GM21737 (cell line): ENCODE results near the gene MYL5.
"Not testable (repeated sequence)": the region's sequence is repeated elsewhere in the genome, so short reads cannot be mapped to it uniquely, and the experiment has no call there.

Experiments used
- ATAC-seq: cut with Tn5 transposase; IDR thresholded peaks from one replicate; pipeline ENCODE4 v1.9.1; 2021; ENCODE audit warnings: mild to moderate bottlenecking, moderate library complexity; ENCODE audit not compliant: unreplicated experiment

MYL5 gene

DNA sequence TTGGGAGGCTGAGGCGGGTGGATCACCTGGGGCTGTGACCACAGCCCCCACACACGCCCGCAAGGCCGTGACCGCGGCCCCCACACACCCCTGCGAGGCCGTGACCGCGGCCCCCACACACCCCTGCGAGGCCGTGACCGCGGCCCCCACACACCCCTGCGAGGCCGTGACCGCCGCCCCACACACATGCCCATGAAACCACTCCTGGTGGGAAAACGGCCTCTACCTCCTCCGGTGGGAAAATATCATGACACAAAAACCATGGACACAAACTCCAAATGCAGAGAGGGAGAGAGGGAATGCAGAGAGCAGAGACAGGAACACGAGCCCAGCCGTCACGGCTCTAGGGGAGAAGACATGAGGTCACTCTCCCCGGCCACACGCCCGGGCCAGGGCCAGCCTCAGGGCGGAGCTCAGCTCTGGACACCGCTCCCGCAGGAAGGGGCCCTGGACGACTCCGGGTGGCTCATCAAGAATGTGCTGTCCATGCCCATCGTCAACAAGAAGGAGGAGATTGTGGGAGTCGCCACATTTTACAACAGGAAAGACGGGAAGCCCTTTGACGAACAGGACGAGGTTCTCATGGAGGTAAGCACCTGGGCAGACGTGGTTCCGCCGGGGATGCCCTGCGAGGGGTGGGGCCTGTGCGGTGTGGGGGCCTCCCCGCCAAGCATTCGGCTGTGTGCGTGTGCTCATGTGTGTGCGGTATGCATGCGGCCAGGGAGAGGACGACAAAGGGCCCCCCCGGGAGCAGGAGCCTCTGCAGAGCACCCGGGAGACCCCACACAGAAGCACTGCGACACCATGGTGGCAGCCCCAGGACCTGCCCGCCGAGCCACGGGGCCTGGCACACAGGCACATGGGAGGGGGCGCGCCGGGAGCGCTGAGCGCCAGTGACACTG is 17.7 kb upstream of the MYL5 start:
- ATAC-seq = no peak

DNA sequence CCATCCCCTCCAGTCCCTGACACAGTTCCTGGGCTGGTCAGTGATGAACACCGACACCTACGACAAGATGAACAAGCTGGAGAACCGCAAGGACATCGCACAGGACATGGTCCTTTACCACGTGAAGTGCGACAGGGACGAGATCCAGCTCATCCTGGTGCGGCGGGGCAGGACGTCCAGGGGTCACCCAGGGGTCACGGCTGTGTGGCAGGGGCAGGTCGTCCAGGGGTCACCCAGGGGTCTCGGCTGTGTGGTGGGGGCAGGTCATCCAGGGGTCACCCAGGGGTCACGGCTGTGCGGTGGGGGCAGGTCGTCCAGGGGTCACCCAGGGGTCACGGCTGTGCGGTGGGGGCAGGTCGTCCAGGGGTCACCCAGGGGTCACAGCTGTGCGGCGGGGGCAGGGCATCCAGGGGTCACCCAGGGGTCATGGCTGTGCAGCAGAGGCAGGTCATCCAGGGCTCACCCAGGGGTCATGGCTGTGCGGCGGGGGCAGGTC is 17.0 kb upstream of the MYL5 start:
- no peak for ATAC-seq

GRCh38 chr4:657834-658667 is 16.3 kb upstream of the MYL5 start:
- no peak for ATAC-seq

DNA sequence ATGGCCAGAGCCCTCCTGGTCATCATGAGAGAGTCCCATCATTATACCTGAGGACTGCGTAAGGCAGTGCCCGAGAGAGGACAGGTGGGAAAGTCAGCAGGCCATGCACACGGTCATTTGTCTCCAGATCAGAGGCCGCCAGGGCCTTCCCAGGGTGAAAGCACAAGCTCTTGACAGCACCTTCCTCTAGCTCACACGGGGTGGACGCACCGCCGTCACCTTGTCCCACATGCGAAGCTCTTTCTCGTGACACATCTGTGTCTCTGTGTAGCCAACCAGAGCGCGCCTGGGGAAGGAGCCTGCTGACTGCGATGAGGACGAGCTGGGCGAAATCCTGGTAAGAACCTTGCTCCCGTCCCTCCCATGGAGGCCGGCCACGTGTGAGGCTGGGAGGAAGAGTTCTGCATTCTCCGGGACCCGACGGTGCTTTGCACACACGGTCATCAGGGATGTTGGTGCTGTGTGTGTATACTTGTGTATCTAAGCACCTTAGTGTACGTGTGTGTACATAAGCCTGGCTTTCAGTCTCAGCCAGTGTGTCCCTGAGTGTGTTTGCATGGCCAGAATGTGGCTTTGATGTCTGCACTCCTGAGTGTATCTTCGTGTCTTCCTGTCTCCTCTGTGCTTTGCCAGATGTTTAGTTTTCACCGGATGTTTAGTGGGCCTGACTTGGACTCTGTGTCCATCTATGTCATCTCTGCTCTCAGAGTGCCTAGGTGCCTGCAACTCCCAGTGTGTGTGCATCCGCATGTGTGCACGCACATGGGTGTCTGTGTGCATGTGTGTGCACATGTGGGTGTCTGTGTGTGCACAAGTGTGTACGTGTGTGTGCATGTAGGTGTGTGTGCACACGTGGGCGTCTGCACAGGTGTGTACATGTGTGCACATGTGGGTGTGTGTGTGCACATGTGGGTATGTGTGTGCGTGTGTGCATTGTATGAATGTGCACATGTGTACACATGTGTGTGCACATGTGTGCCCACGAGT is 15.4 kb upstream of the MYL5 start:
- ATAC-seq = no peak

DNA sequence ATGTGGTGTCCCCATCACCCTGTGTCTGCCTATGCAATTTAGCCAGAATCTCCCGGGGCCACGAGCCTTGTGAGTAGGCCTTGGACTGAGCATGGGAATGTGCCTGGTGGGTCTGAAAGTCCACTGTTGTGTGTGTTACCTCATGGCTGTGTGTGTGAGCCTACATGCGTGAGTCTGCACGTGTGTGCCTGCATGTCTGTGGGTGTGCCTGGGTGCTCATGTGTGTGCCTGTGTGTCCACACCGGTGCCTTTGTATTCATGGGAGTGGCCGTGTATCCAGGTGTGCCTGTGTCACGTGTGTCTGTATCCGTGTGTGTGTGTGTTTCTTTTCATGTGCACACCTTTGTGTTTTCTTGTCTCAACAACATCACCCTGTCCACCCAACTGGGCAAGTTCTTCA is 14.5 kb upstream of the MYL5 start:
- ATAC-seq = no peak

DNA sequence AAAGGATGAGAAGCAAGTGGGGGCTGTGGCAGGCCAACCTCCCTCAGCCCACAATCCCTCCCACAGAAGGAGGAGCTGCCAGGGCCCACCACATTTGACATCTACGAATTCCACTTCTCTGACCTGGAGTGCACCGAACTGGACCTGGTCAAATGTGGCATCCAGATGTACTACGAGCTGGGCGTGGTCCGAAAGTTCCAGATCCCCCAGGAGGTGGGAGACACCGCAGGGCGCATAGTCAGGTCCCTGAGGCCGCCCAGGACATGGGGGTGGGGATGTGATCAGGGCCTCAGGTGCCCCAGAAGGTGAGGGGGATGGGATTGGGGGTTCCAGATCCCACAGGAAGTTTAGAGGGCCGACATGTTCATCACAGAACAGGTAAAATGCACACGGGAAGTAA is 13.9 kb upstream of the MYL5 start:
- no peak for ATAC-seq

- ATAC-seq = no peak
Measured at GRCh38 chr4:661231-661630, 13.1 kb upstream of the MYL5 start.

DNA sequence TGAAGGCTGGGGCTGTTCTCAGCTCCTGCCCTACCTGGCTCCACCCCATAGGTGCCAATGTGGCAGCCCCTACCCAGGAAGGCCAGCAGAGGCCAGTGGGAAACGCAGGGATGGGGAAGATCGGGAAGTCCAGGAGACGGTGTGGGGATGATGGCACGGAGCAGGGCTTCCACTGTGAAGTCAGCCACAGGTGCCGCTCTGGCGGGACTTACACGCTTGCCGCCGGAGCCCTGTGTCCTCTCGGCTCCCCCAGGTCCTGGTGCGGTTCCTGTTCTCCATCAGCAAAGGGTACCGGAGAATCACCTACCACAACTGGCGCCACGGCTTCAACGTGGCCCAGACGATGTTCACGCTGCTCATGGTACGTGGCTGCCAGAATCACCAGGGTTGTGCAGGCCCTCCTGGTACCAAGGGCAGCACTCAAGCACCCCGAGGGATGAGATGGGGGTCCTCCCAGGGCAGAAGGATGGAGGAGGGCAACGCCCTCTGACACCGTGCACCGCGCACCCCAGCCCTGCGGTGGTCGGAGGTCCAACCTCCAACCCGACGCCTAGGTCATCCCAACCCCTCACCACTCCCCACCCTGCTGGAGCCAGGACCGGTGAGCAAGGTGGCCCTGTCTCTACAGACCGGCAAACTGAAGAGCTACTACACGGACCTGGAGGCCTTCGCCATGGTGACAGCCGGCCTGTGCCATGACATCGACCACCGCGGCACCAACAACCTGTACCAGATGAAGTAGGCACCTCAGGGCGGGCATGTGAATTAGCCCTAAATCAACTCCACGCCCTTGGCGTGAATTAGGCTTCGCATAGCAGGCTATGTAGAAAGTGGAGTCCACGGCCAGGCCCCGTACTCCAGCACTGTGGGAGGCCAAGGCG is 12.2 kb upstream of the MYL5 start:
- no peak for ATAC-seq

- no peak for ATAC-seq
Measured at GRCh38 chr4:663046-663437, 11.3 kb upstream of the MYL5 start.

DNA sequence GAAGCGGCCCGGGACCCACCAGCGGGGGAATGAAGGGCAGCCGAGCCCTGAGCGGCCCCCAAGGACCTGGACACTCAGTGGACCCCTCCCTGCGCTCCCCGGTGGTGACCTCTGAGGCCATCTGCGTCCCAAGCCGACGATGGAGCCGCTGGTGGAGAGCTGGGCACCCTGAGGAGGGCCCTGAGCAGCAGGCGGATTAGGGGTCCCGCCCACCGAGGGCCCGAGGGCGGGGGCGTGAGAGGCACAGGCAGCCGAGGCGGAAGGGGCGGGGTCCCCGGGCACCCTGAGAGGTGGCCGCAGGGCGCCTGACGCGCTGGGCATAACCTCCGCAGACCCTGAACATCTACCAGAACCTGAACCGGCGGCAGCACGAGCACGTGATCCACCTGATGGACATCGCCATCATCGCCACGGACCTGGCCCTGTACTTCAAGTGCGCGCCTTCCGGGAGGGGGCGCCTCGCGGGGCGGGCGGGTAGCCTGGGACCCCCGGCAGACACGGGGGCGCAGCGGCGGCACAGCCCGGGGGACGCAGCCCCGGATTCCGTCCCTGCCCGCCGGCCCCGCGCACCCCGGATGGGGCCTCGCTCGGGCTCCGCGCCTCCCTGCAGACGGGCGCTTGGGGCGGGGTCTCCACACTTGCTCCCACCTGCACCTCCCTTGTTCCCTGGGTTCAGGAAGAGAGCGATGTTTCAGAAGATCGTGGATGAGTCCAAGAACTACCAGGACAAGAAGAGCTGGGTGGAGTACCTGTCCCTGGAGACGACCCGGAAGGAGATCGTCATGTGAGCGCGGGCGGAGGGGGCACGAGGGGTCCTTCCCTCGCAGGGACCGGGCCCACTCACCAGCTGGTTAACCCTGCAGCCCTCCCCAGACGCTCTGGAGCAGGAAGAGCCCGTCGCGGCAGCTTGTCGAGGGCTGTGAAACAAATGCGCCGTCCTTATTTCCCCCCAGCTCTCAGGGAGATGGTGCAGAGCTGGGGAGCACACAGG is 10.6 kb upstream of the MYL5 start:
- ATAC-seq = peak; percentile 77

- no peak for ATAC-seq
Measured at GRCh38 chr4:664713-665231, 9.6 kb upstream of the MYL5 start.

GRCh38 chr4:665381-665750 is 9.0 kb upstream of the MYL5 start:
- no peak for ATAC-seq

DNA sequence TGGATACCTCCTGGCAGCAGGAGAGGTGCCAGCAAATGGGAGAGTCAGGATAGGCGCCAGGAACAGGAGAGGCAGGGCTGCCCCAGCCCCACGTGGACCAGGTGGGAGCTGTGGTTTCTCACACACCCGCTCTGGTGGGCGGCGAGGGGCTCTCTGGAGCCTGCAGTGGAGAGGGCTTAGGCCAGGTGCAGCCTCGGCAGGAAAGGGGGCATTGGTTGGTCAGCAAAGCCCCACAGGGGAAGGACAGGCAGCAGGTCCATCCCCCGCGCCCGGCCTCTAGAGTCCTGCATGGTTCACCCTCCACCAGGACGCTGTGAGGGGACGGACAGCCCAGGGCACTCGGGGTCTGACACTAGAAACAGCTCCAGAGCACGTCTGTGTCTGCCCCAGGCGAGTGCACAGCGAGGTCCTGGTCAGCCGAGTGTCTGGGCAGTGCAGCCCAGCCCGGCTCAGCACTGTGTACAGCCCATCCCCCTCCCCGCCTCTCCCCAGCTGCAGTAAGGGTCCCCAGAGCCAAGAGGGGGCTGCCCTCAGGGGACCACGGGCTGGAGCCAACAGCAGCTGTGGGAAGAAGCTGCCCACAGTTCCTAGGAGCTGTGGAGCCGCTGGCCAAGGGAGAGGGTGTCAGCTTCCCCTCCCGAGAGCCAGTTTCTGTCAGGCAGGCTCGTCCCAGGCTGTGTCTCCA is 8.4 kb upstream of the MYL5 start:
- ATAC-seq = no peak

DNA sequence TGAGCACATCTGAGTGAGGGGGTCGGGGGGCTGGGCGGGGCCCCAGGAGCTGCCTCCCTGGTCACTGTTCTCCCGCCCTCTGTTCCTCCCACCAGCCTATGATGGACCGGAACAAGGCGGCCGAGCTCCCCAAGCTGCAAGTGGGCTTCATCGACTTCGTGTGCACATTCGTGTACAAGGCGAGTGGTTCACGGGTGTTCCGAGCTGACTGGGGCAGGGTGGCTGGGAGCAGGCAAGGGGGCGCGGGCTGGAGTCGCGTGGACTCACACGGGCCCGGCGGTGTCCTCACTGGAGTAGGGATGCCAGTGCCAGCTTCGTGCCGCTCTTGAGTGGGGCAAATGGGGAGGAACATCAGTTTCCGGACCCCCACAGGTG is 7.9 kb upstream of the MYL5 start:
- no peak for ATAC-seq

DNA sequence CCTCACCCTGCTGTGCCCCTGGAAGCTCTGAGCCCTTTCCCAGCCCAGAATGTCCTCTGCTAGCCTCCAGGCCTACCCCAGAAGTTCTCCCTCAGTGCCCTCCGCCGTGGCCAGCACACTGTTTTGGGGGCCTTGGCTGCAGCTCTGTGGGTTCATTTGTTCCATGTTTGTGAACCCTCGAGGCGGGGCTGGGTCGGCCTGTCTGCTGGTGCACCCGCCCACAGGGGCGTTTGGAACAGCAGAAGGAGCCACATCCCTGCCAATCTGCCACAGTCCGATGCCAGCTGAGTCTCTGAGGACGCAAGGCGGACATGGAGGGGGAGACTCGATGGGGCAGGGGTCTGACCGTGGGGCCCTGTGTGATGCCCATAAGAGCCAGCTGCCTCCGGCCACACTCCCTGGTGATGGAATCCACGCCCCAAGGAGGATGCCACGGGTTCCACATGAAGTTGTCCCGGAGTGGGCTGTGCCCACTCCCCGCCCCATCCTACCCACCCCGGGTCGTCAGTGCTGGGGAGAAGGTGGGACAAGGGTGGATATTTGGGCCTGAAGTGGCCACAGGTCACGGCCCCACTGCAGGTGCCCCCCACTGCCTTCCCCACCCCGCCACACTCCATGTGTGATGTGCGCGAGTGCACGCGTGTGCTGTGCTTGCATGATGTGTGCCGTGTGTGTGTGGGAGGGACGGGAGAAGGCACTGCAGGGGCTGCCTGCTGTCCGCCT is 7.4 kb upstream of the MYL5 start:
- ATAC-seq = no peak

DNA sequence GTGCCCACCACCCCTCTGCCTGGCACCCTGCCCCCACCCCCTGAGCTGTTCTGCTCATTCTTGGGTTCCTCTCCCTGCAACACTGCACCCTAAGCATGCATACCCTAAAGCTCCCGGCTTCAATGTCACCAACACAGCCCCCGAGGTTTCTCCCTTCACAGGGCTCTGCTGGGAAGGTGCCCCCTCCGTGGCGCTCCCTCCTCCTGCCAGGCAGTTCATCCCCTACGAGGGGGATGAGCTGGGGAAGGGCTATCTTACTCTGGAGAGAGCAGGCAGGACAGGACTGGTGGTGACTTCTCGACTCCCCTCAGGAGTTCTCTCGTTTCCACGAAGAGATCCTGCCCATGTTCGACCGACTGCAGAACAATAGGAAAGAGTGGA is 6.8 kb upstream of the MYL5 start:
- ATAC-seq = no peak

GRCh38 chr4:668219-668618 is 6.1 kb upstream of the MYL5 start:
- ATAC-seq = not testable (repeated sequence)
